Activated CD4-positive, alpha-beta T cell treated with anti-CD3 and anti-CD28 coated beads, Interleukin-2, amount 50 U/mL, for 48 hours (primary cell): ENCODE data around the gene GALC.
"Not testable (repeated sequence)": the region's sequence is repeated elsewhere in the genome, so short reads cannot be mapped to it uniquely, and the experiment has no call there.

Experiments
- DNase-seq, 2 experiments: peaks; one replicate each; pipeline ENCODE4 v3.0.0-alpha.2; 2020

Gene GALC

GRCh38 chr14:87992718-87993628 lies at the start of gene GALC:
Gene GALC, minus strand, starts transcription at chr14:87993182. Its CDS starts 18 bp downstream, at chr14:87993164.
- peak; percentile 95 to 96 for DNase-seq

- DNase-seq: no peak
These were observed 47.2 kb upstream of the GALC start for GRCh38 chr14:88040146-88040545.

- no peak for DNase-seq
These were observed 46.2 kb upstream of the GALC start for GRCh38 chr14:88039197-88039596.

GRCh38 chr14:88037325-88037724 lies 44.3 kb upstream of the GALC start:
- DNase-seq: no peak

- no peak for DNase-seq
These were observed 43.4 kb upstream of the GALC start for GRCh38 chr14:88036422-88036821.

GRCh38 chr14:88034076-88034475 lies 41.1 kb upstream of the GALC start:
- DNase-seq: no peak

GRCh38 chr14:88032373-88032772 lies 39.4 kb upstream of the GALC start:
- DNase-seq: no peak

- no peak for DNase-seq
These were observed 37.9 kb upstream of the GALC start for GRCh38 chr14:88030892-88031291.

GRCh38 chr14:88030079-88030478 lies 37.1 kb upstream of the GALC start:
- DNase-seq: no peak

GRCh38 chr14:88029500-88029899 lies 36.5 kb upstream of the GALC start:
- DNase-seq: no peak

GRCh38 chr14:88026890-88027289 lies 33.9 kb upstream of the GALC start:
- DNase-seq: no peak

- no peak for DNase-seq
These were observed 32.3 kb upstream of the GALC start for GRCh38 chr14:88025313-88025712.

- not testable (repeated sequence) for DNase-seq
These were observed 31.5 kb upstream of the GALC start for GRCh38 chr14:88024252-88025086.

- DNase-seq: no peak
These were observed 30.7 kb upstream of the GALC start for GRCh38 chr14:88023658-88024187.

- no peak for DNase-seq
These were observed 24.6 kb upstream of the GALC start for GRCh38 chr14:88017535-88017934.

- DNase-seq: no peak
These were observed 23.8 kb upstream of the GALC start for GRCh38 chr14:88016768-88017167.

- DNase-seq: peak in 1 of 2 experiments; percentile 39
These were observed 20.9 kb upstream of the GALC start for GRCh38 chr14:88013750-88014349.

- no peak for DNase-seq
These were observed 19.5 kb upstream of the GALC start for GRCh38 chr14:88012495-88012894.

- DNase-seq: no peak
These were observed 17.3 kb upstream of the GALC start for GRCh38 chr14:88010331-88010730.

GRCh38 chr14:88009486-88009885 lies 16.5 kb upstream of the GALC start:
- DNase-seq: no peak

- DNase-seq: no peak
These were observed 15.2 kb upstream of the GALC start for GRCh38 chr14:88008039-88008742.

GRCh38 chr14:88007608-88008007 lies 14.6 kb upstream of the GALC start:
- no peak for DNase-seq
